Upper lobe of right lung (tissue), 1 donor: ENCODE measurements around the gene RNF220. TPM values are rescaled to one million over a fixed set of nuclear protein-coding genes. Genes with fewer than 3 reads are reported as not detected.
"Not testable (repeated sequence)": the region's sequence is repeated elsewhere in the genome, so short reads cannot be mapped to it uniquely, and the experiment has no call there.

Experiments used
- ATAC-seq: fragments of 200-7000 bp; cut with Tn5 transposase; one replicate; pipeline ENCODE4 v1.9.1; 2020; ENCODE audit warnings: mild to moderate bottlenecking, moderate library complexity
- DNase-seq: peaks from one replicate; pipeline ENCODE4 v3.0.0-alpha.2; 2020
- H3K27ac ChIP-seq: fragments of 200-600 bp; one replicate; pipeline ENCODE4 v1.8.0; 2022
- H3K27me3 ChIP-seq: fragments of 200-600 bp; one replicate; pipeline ENCODE4 v1.8.0; 2022; ENCODE audit warnings: mild to moderate bottlenecking
- H3K36me3 ChIP-seq: fragments of 200-600 bp; one replicate; pipeline ENCODE4 v1.8.0; 2022
- H3K4me1 ChIP-seq: fragments of 200-600 bp; one replicate; pipeline ENCODE4 v1.8.0; 2022
- H3K4me3 ChIP-seq: fragments of 200-600 bp; one replicate; pipeline ENCODE4 v1.8.0; 2022; ENCODE audit warnings: mild to moderate bottlenecking
- H3K9me3 ChIP-seq: fragments of 200-600 bp; one replicate; pipeline ENCODE4 v1.8.0; 2022
- intact Hi-C: fragments of 100-400 bp; cut with DNase I; formaldehyde crosslinking; loops from one replicate; pipeline ENCODE4 v1.11.0; 2022
- total RNA-seq: library from RNA; stranded (reverse); fragmentation: NEBNext Ultra II Directional; extraction: Animal tissue kit (Norgen Biotek cat#: 25700); gene quantifications from one replicate; pipeline ENCODE4 v1.2.1, GENCODE V29; 2021
- TF ChIP-seq, protein P1 (sequence below): fragments of 200-600 bp; IDR thresholded peaks from one replicate; pipeline ENCODE4 v1.8.0; 2022; ENCODE audit warnings: antibody characterized with exemption
- donor health status: DM: no; HTN: yes; CAD: no; lungs with severe emphysema.

The RNF220 gene
- total RNA-seq, 1 donor from 2014 or later: 72.6 TPM

DNA sequence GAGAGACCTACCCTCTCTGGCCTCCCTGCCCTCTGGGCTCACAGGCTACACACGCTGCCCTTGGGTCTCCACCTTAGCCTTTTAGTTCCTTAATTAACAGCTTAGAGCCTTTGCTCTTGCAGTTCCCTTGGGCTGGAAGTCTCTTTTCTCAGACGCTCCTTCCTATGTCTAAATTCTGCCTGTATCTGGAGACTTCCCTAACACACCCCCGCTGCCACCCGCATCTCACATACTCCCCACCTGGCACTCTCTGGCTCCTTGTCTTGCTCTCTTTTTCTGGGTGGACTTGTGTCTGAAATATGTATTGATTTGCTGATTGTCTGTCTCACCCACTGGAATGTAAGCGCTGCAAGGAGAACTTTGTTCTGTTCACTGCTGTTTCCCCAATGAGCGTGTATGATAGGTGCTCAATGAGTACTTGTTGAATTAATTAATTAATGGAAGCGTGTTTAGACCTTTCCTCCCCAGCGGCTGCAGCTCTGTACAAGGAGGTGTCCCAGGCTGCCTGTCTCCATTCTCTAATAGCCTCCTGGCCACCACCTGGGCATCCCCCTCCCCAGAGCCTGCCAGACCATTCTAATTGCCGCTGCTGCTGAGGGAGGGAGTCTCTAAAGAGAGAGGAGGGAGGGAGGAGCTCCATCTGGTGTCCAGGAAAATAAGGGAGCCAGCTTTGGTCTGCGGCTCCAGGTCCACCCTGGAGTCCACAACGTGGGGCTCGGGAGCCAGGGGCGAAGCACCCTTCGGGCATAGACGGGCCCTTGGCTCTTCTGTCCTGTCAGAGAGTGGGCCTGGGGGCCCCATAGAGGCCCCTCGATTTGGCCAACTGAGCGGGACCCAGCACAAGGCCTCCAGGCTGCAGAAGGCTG, 95.4 kb downstream of the RNF220 start:
- Histone ChIP-seq H3K9me3 (no peaks in the 10 kb centered on the region), H3K36me3 (no peaks in the 10 kb centered on the region), H3K27me3 (peaks cover 11% of the 10 kb centered on the region), H3K27ac (no peak overlapping the region), H3K4me3 (no peak overlapping the region), H3K4me1 (peaks cover 2% of the 10 kb centered on the region)
- DNase-seq: no peak
- TF ChIP-seq, protein P1, sequence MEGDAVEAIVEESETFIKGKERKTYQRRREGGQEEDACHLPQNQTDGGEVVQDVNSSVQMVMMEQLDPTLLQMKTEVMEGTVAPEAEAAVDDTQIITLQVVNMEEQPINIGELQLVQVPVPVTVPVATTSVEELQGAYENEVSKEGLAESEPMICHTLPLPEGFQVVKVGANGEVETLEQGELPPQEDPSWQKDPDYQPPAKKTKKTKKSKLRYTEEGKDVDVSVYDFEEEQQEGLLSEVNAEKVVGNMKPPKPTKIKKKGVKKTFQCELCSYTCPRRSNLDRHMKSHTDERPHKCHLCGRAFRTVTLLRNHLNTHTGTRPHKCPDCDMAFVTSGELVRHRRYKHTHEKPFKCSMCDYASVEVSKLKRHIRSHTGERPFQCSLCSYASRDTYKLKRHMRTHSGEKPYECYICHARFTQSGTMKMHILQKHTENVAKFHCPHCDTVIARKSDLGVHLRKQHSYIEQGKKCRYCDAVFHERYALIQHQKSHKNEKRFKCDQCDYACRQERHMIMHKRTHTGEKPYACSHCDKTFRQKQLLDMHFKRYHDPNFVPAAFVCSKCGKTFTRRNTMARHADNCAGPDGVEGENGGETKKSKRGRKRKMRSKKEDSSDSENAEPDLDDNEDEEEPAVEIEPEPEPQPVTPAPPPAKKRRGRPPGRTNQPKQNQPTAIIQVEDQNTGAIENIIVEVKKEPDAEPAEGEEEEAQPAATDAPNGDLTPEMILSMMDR: peak; percentile 29
- ATAC-seq: peak; percentile 61
- intact Hi-C loops: no loop called here

DNA sequence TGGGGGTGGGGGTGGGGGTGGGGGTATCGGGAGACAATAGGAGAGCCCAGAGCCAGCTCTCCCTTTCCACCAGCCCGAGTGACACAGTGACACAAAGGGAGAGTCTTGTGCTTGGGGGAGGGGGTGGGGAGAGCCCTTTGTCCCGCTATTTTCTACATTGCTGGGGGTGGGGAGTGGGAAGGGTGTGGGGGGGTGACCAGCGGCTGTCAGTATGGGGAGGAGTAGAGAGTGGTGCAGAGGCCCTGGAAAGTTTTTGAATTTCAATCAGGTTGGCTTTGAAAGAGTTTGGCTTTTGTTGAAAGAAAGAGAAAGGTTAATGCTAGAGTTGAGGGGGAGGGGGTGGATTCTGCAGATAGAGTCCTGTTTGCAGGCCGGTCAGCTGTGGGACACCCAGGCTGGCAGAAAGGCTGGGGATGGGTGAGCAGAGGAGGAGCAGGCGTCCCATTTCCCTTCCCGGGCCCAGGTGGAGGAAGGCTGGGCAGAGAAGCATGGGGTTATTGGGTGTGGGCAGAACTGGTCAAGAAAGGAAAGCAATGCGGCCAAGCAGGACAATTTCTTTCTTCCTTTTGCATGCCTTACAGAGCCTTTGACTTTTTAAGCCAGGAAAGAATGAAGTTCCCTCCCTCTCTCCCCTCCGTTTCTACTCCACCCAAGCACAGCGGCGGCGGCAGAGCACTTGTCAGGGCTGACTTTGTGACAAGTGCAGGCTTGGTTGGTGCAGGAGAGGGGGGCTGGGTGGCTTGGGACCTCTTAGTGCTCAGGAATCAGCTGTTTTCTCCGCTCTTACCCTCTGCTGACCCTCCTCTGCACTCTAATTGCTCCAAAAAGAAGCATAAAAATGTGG, 96.2 kb downstream of the RNF220 start:
- Histone ChIP-seq H3K4me3 (no peak overlapping the region), H3K4me1 (peaks cover 2% of the 10 kb centered on the region), H3K27me3 (peaks cover 11% of the 10 kb centered on the region), H3K27ac (no peak overlapping the region), H3K9me3 (no peaks in the 10 kb centered on the region), H3K36me3 (no peaks in the 10 kb centered on the region)
- peak; percentile 38 for ATAC-seq
- TF ChIP-seq, protein P1: no peak
- intact Hi-C loops: no loop called here
- no peak for DNase-seq

DNA sequence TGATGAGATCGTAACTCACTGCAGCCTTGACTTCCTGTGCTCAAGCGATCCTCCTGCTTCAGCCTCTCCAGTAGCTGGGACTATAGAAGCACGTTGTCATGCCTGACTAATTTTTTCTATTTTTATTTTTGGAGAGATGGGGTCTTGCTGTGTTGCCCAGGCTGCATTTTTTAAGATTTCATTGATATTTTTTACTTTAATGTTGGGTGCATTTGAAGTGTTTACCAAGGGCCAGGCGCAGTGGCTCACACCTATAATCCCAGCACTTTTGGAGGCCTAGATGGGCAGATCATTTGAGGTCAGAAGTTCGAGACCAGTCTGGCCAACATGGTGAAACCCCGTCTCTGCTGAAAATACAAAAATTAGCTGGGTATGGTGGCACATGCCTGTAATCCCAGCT, 97.8 kb downstream of the RNF220 start:
- H3K36me3 ChIP-seq, ATAC-seq, H3K4me1 ChIP-seq, H3K9me3 ChIP-seq, H3K4me3 ChIP-seq, H3K27ac ChIP-seq, DNase-seq, intact Hi-C loops: not testable (repeated sequence)
- H3K27me3 ChIP-seq: peaks cover 11% of the 10 kb centered on the region

DNA sequence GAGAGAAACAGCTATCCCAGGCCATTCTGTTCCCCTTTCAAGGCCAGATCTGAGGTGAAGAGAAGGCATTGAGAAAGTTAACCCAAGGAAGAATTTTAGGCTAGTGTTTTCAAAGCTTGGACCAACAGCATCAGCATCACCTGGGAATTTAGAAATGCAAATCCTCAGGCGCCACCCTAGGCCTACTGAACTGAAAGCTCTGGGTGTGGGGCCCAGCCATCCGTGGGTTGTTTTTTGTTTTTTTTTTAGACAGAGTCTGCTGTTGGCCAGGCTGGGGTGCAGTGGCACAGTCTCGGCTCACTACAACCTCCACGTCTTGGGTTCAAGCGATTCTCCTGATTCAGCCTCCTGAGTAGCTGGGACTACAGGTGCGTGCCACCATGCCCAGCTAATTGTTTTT, 98.6 kb downstream of the RNF220 start:
- H3K27me3 ChIP-seq: peaks cover 11% of the 10 kb centered on the region
- TF ChIP-seq, protein P1: no peak

DNA sequence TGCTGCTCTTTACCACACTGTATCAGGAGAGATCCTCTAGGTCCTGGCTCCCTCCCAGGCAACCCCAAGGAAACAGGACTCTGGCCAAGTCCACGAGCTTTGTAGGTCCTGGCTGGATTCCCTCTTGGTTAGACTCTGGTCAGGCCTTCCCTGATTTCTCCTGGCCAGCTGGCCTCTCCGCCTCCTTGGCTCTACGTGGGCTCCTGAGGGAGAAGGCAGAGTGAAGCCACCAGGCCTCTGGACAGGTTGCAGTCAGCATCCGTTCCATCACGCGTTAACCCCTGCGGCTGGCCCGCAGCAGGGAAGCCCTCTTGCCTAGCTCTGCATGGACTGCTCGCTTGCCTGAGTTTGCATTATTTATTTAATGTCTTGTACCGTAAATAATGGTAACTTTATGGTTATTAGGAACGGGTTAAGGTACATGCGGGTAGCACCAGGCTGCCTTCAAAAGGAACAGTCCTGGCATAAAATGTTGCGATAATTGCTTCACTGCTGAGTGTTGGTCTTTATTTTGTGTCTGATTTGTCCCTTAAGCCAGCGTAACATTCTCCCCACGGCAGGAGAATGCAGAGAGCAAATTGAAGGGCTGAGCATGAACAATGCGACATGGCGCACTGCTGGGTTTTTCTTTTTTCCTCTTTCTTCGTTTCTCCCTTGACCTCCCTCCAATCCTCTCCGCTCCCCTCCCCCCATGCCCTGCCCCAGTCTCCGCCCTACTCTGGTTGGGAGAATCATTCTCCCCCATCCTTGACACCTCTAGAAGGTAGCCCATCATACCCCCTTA, 100.3 kb downstream of the RNF220 start:
- no peaks in the 10 kb centered on the region for H3K4me1 ChIP-seq
- H3K27me3 ChIP-seq: peaks cover 2% of the 10 kb centered on the region
- no peak overlapping the region for H3K27ac ChIP-seq
- H3K9me3 ChIP-seq: no peaks in the 10 kb centered on the region
- TF ChIP-seq, protein P1: no peak
- H3K4me3 ChIP-seq: no peak overlapping the region
- ATAC-seq (no peak), DNase-seq (no peak)
- intact Hi-C loops: no loop called here
- no peaks in the 10 kb centered on the region for H3K36me3 ChIP-seq

More for the DNA sequence above, 98.6 kb downstream of the RNF220 start:
- Histone ChIP-seq H3K4me1 (peaks cover 2% of the 10 kb centered on the region), H3K4me3 (no peak overlapping the region), H3K9me3 (no peaks in the 10 kb centered on the region), H3K36me3 (no peaks in the 10 kb centered on the region), H3K27ac (no peak overlapping the region)
- intact Hi-C loops: no loop called here
- no peak for DNase-seq
- ATAC-seq: no peak
